B cell (primary cell): ENCODE data around the gene NPTXR.

ENCODE experiments used
- EZH2 ChIP-seq: IDR thresholded peaks from 2 replicates; pipeline ENCODE4 v1.6.1; 2012; ENCODE audit warnings: borderline replicate concordance, low read depth, mild to moderate bottlenecking, moderate library complexity, low read length; ENCODE audit not compliant: insufficient read depth, poor library complexity, severe bottlenecking
- TF ChIP-seq, protein P1 (sequence below): fragments of 200-600 bp; IDR thresholded peaks from one replicate; pipeline ENCODE4 v1.8.0; 2022; ENCODE audit warnings: antibody characterized with exemption, mild to moderate bottlenecking

DNA sequence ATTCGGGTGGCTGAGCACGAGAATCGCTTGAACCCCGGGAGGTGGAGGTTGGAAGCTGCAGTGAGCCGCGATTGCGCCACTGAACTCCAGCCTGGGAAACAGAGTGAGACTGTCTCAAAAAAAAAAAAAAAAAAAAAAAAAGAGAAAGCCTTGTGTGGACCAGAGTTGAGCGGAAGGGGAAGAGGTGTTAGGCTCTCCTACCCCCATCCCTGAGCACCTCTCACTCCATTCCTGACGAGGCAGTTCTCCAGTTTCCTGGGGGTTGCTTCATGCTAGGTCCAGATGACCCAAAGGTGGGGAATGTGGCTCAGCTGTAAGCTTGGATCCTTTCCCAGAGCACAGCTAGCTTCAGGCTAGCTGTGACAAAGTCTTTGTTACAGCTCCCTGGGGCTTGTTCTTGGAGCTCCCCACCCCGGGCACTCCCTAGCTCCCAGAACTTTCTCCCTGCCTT lies 41.1 kb downstream of the NPTXR start:
- TF ChIP-seq, protein P1, sequence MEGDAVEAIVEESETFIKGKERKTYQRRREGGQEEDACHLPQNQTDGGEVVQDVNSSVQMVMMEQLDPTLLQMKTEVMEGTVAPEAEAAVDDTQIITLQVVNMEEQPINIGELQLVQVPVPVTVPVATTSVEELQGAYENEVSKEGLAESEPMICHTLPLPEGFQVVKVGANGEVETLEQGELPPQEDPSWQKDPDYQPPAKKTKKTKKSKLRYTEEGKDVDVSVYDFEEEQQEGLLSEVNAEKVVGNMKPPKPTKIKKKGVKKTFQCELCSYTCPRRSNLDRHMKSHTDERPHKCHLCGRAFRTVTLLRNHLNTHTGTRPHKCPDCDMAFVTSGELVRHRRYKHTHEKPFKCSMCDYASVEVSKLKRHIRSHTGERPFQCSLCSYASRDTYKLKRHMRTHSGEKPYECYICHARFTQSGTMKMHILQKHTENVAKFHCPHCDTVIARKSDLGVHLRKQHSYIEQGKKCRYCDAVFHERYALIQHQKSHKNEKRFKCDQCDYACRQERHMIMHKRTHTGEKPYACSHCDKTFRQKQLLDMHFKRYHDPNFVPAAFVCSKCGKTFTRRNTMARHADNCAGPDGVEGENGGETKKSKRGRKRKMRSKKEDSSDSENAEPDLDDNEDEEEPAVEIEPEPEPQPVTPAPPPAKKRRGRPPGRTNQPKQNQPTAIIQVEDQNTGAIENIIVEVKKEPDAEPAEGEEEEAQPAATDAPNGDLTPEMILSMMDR: no peak
- TF ChIP-seq EZH2: no peak
